HG03378 (cell line): ENCODE measurements around the gene CYP3A4.
"Not testable (repeated sequence)": the region's sequence is repeated elsewhere in the genome, so short reads cannot be mapped to it uniquely, and the experiment has no call there.

ENCODE experiments used
- ATAC-seq: cut with Tn5 transposase; IDR thresholded peaks from one replicate; pipeline ENCODE4 v1.9.1; 2021; ENCODE audit warnings: mild to moderate bottlenecking, moderate library complexity; ENCODE audit not compliant: unreplicated experiment

CYP3A4 gene

DNA sequence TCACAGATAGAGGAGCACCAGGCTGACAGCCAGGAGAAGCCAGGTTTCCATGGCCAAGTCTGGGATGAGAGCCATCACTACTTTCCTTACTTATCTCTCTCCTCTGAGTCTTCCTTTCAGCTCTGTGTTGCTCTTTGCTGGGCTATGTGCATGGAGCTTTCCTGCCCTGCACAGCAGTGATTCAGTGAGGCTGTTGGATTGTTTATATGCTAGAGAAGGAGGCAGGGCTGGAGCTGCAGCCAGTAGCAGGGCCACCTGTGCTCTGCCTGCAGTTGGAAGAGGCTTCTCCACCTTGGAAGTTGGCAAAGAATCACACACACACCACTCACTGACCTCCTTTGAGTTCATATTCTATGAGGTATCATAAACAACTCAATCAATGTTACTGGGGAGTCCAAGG is at the start of gene CYP3A4:
Gene CYP3A4 (minus strand): TSS at position 178 of the 400 bp plus-strand sequence. CDS start 103 bp downstream, at position 75.
- no peak for ATAC-seq

DNA sequence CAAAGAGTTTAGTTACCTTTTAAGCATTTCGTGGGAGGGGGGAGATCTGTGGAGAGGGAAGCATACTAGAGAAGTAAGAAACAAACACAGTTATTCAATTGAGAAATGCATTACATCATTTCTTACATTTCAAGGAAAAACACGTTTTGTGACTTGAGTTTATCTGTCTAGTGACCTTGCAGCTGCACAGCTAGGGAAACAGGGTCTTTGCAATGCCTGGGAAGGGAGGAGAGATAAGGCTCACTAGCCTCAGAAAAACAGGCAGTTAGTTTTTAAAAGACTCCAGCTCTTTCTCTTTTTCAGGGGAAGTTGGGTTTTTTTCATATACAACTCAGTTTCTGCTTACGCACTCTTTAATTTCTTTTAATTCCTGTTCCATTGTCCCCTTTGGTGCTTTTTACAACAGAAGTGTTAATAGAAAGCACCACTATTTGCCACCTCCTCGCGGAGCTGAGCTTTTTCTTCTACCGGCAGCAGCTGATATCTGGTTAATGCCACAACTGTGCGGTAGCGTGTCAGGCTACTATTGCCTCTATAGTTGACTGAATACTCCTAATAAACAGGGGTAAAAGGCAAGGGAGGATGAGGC is 49.4 kb upstream of the CYP3A4 start:
- no peak for ATAC-seq

DNA sequence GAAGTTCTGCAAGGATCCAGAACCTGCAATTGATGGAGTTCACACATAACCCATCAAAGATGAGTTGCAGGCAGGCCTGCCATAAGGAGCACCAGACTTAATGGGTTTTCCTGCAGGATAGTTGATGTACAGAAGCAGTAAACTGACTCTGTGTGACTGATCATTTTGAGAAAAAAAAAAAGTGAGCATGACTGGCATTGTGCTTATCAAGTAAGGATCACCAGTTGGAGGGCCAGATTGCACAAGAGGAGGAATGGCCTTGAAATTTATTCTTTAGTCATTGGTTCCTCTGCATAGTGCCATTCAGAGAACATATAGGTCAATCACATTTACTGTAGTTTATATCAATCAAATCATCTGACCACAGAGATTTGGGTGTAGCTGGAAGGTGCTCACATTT is 47.6 kb upstream of the CYP3A4 start:
- ATAC-seq: no peak

DNA sequence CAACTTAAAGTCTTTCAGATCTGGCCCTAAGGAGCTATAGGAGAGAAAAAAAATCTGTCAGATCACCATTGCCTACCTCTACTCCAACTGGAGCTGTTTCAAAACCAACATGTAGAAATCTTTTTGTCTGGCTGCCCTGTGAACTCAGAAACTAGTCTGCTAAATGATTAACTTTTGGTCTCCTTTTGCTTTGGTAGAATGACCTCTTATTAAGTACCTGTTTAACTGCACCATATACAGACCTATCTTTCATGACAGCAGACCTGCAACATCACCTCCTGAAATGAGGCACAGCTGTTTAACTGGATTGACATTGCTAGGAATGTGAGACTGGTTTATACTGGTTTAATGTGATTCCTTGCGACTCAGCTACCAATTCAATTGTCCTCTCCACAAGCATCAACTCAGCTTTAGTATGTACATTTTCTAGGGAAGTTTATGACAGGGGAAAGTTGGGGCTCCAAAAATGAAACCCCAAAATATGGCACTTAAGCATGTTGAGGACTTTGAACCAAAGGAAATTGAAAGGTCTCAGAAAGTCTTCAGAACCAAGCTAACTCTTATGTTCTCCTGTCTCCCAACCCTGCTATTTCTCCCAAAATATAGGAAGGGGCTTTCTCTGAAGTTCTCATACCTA is 45.7 kb upstream of the CYP3A4 start:
- no peak for ATAC-seq

DNA sequence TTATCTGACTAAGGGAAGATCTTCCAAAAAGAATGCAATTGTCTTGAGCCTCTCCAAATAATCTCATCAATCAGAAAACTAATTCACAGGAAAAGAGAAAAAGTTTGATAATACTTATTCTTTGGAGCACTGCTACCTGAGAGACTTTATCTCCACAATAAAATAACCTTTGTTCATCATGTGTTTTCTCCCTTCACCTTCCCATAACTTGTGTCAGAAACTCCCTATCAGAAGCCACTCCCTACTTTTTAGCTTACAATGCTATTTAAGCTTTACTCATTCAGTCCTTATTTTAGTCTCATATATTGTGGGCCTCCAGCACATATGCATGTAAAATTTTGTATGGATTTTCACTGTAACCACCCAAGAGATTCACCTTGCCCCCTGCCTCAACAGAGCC is 44.8 kb upstream of the CYP3A4 start:
- no peak for ATAC-seq

DNA sequence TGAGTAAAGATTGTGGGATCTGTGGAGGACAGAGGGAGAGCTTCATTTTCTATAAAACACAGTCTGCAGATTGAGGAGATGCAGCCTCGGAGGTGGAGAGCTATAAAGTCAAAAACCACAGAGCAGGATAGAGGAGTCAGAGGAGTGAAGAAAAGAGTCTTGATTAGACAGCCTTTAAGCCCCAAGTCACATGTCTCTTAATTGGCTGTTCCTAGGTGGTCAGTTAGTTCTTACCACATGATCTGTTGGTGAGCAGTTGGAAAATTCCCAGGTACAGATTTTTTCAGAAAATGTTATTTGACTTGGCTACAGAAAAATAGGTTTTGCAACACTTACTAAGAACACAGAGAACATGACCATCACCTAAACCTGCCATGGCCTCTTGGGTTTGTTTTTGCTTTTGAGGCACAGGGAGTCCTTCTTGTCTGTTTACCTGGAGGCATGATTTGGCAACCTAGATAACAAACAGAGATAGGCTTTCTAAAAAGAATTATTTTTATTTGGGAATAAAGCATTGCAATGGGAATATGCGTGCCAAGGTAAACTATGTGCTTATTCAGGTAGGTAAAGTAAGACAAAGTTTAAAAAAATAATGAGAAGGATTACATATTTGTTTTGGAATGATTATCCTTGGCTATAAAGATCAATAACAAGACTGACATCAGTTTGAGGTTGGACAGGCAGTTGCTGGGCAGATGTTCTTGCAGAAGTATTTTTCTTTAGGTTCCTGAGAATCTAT is 43.2 kb upstream of the CYP3A4 start:
- ATAC-seq: no peak

DNA sequence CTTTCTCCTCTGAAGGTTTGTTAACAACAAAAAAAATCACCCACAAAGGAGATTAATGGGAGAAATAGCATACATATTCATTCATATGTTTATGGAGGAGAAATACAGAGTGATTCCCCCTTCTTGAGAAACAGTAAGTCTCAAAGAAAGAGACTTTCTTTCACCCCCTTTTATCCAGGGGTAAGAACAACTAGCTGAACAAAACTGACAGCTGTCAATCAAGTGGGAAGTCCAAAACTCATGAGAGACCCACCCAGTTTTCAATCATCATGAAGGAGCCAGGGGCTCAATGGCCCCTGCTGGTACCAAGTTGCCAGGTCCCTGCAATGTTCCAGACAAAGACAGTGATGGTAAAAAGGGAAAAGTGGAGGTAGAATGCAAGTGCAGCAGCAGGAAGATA is 41.9 kb upstream of the CYP3A4 start:
- no peak for ATAC-seq

DNA sequence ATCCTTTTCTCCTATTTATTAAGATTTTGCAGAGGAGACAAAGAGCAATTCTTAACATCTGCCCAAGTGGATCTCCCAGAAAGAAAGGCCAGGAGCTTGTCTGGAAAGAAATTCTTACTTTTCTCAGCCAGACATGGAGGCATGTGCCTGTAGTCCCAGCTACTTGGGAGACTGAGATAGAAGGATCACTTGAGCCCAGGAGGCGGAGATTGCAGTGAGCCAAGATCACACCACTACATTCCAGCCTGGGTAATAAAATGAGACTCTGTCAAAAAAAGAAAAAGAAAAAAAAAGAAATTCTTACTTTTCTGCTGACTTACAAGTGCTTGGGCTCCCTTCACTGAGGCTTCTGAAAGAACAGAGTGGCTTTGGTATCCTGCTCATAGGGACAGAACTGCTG is 41.5 kb upstream of the CYP3A4 start:
- no peak for ATAC-seq

DNA sequence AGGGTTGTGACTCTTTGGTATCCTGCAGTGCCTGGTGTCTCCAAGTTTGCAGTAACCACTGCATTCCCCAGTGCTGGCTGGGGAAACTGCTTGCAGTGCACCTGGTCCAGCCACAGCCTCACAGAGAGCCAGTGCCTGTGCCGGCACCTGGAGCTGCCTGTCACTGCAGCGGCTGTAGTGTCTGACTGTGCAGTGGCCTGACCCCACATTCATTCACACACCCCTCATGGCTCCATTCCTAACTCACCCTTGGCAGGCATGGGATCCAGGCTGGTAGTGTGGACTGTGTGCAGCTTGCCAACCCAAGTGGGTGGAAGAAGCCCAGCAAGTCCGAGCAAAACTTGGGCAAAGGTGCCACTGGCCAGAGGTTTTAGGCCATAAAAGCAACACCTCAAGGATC is 40.1 kb upstream of the CYP3A4 start:
- ATAC-seq: no peak

DNA sequence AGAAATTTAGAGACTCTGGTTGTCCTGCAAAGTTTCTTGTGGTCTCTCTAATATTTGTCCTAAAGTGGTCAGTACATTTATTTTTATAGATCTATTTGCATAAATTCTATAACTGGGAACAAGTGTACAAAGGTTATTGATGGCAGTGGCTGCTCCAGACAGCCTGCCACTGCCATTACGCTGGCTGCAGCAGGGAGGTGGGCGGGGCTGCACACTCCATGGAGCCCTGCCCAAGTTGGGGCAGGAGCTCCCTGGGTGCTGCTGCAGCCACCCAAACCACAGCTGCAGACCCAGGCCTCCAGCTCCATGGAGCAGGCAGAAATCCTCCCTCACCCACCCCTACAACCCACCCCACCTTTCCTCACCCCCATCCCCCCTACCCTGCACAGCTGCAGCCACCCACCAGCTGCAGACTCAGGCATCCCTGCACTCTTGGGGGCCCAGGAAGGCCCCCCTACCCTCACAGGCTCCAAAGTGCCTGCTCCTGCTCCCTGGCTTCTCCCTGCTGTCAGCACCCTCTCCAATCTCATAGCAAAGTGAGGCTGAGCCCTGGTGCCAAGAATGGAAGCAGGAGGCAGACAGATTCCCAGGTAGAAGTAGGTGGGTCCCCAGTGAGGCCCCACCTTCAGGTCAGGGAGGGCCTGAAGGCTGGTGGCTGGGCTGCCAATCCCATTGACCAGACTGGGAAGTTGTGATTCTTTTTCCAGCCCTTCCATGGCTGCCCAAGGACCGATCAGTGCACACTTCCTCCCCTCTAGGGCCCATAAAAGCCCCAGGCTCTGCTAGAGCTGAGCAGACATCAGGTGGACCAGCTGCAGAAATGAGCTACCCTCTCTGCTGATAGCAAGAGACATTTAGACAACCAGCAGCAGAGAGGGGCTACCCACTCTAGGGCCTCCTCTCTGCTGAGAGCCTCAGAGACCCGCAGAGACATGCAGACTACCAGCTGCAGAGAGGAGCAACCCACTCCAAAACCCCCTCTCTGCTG is 39.0 kb upstream of the CYP3A4 start:
- no peak for ATAC-seq

DNA sequence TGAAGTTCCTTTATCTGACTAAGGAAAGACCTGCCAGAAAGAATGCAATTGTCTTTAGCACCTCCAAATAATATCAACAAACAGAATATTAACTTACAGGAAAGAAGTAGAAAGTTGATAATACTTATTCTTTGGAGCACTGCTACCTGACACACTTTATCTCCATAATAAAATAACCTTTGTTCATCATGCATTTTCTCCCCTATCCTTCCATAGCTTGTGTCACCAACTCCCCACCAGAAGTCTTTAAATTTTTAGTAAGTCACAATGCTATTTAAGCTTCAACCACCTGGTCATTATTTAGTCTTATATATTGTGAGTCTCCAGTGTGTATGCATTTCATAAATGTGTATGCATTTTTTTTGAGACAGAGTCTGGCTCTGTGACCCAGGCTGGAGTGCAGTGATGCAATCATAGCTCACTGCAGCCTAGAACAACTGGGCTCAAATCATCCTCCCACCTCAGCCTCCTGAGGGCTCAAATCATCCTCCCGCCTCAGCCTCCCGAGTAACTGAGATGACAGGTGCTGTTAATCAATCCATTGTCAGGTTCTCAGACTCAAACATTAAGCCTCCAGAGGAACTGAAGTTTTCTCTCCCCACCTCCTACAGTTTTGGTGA is 36.5 kb upstream of the CYP3A4 start:
- ATAC-seq: no peak

DNA sequence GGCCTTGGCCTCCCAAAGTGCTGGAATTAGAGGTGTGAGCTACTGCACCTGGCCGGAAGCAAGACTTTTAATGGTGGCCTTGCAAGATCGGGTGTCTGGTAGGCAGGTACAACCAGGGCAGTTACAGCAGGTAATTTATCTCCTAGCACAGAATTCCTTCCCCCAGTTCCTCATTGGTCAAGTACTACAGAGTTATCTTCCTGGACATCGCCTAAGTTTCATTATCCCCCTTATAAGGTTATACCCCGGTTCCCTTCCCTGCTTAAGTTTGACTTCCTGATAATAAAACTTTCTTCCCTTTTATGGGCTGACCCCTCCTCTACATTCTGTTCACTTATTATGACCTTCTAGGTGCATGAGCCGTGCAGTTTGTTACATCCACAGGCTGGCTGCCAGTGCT is 24.8 kb upstream of the CYP3A4 start:
- no peak for ATAC-seq

DNA sequence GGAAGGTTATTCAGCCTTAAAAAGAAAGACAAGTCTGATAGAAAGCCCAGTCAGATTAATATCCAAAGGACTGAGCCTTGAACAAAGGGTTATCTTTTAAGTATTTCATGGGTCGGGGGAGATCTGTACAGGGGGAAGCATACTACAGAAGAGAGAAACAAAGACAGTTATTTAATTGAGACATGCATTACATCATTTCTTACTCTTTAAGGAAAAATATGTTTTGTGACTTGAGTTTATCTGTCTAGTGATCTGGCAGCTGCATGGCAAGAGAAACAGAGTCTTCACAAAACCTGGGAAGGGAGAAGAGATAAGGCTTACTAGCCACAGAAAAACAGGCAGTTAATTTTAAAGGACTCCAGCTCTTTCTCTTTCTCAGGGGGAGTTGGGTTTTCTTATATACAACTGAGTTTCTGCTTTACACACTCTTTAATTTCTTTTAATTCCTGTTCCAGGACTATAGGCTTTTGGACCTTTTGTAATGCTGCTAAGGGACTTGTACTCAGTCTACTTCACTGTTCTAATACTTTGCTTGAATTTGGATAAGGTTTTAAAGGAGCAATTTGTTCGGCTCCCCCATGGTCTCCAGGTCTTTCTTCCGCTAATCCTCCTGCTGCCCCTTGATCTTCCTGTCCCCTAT is 23.0 kb upstream of the CYP3A4 start:
- ATAC-seq: no peak

DNA sequence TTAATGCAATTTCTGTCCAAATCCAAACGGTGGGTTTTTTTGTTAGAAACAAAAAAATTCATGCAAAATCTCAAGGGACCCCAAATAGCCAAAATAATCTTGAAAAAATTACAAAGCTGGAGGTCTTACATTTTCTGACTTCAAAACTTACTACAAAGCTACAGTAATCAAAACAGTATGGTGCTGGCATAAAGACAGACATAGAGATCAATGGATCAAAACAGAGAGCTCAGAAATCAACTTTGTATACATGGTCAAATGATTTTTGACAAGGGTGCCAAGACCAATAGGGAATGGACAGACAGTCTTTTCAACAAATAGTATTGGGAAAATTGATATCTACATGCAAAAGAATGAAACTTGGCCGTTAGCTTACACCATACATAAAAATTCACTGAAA is 21.7 kb upstream of the CYP3A4 start:
- ATAC-seq: no peak

DNA sequence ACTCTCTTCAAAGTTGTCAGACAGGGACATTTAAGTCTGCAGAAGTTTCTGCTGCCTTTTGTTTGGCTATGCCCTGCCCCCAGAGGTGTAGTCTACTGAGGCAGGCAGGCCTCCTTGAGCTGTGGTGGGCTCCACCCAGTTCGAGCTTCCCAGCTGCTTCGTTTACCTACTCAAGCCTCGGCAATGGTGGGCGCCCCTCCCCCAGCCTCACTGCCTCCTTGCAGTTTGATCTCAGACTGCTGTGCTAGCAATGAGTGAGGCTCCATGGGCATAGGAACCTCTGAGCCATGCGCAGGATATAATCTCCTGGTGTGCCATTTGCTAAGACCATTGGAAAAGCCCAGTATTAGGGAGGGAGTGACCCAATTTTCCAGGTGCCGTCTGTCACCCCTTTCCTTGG is 19.1 kb upstream of the CYP3A4 start:
- ATAC-seq: not testable (repeated sequence)

DNA sequence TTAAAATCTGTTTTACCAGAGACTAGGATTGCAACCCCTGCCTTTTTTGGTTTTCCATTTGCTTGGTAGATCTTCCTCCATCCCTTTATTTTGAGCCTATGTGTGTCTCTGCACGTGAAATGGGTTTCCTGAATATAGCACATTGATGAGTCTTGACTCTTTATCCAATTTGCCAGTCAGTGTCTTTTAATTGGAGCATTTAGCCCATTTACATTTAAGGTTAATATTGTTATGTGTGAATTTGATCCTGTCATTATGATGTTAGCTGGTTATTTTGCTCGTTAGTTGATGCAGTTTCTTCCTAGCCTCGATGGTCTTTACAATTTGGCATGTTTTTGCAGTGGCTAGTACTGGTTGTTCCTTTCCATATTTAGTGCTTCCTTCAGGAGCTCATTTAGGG is 17.4 kb upstream of the CYP3A4 start:
- ATAC-seq: not testable (repeated sequence)

DNA sequence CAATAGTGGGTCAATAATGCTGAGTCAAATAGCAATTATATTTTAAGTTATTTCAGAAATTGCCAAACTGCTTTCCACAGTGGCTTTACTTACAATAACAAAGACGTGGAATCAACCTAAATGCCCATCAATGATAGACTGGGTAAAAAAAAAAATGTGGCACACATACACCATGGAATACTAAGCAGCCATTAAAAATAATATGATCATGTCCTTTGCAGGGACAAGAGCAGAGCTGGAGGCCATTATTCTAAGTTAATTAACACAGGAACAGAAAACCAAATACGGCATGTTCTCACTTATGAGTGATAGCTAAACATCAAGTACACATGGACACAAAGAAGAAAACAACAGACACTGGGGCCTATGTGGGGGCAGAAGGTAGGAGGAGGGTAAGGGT is 15.0 kb upstream of the CYP3A4 start:
- ATAC-seq: no peak

DNA sequence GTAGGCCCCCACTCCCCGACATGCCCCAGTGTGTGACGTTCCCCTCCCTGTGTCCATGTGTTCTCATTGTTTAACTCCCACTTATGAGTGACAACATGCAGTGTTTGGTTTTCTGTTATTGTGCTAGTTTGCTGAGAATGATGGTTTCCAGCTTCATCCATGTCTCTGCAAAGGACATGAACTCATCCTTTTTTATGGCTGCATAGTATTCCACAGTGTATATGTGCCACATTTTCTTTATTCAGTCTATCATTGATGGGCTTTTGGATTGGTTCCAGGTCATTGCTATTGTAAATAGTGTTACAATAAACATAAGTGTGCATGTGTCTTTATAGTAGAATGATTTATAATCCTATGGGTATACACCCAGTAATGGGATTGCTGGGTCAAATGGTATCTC is 11.9 kb upstream of the CYP3A4 start:
- not testable (repeated sequence) for ATAC-seq

DNA sequence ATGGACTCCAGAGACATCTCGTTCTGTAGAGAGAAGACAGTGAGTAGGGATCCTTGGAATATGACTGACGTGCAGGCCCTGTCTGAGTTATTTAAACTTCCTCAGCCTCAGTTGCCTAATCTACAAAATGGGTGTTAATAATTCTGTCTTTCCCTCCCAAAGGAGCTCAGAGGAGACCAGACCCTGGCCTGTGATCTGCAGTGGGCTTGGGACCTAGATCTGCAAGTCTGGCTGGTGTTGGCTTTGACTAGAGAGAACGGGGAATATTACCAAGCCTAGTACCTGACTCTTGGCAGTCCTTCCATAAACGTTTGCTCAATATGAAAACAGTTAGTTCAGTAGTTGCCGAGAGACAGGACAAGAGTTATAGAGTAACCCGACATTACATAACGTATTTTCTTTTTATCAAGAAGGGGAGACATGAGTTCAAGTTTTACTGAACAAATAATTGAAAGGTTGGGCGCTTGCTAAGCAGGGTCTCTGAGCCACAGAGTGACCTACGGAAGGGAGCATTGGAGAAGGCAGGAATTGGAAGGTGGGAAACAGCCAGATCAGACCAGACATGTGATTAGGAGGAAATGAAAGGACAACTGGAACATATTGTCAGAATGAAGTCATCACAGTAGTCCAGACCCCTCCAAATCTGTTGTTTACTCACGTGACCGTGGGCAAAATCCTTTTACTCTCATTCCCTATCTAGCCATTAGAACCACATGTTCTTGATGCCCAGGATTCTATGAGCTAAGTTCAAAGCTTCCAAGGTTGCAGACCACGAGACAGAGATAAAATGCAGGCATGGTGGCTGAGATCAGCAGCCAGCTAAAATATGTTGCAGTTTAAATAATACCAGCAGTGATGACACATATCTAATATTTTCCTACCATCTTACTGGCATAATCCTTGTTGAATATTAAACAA is 10.9 kb upstream of the CYP3A4 start:
- ATAC-seq: no peak
